CD4-positive, alpha-beta T cell treated with Interleukin-15 for 4 hours (primary cell): ENCODE results near the gene PRPF19.
A peak's percentile ranks its signal among the peaks of the same experiment; 100 is the strongest.

ENCODE experiments used
- DNase-seq: peaks from one replicate; pipeline ENCODE4 v3.0.0-alpha.2; 2020; ENCODE audit warnings: low spot score

PRPF19 gene

DNA sequence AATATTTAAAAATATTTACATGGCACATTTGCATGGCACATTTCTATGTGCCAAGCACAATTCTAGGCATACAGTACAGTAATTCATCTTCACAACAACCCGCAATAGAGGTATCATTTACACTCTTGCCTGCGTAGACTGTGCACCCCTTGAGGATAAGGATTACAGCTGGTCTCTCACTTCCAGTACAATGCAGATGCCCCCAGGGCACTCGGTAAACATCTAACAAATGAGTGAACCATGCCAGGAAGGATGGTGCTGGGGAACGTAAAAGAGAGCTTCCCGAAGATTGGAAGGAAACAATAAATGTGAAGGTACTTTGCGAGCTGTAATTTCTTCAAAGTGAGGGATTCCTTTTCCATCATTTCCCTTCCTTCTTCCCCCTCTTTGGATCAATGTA is 1.3 kb downstream of the PRPF19 start:
- DNase-seq = no peak

DNA sequence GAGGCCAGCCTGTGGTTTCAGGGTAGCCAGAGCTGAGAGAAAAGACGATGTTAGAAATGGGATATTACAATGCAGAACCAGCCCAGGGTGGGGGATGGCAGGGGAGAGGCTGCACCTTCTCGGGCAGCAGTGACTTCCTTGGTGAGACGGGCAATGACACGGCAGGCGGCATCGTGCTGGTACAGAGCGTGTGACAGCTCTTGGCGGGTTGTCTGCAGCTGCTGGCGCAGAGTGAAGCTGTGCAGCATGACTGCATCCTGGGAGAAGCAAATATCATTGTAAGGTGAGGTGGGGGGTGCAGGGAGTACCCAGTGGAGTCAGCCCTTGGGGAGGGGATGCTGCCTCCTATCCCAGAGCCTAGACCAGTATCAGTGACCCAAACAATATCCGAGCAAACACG is 3.8 kb downstream of the PRPF19 start:
- no peak for DNase-seq

DNA sequence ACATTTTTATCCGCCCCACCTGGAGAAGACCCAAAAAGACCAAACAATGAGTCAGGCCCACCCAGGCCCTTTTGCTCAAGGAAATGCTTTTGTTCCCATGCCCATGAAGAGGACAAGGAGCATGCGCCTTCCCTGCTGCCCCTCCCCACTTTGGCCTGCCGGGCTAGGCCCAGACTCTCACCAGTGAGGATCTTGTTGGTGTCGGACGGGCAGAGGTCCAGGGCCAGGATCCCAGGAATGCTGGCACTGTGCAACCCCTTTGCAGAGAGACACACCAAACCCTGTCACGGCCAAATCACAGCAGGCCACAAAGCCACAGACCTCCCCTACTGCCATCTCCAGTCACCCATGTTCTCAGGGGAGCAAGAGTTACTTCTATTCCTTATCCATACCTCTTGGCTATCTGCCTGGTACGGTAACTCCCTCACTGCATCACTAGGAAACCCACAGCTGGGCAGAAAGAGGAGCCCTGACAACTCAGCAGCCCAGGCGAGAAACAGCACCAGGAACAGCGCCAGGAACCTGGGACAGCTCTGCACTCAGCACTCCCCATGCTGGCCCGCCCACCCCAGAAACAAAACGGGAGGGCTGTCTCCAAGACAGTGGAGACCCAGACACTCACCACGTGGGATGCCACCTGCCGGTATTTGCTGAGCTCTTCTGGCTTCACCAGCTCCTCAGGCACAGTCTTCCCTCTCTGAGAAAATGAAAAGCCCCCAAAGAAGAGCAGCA is 5.5 kb downstream of the PRPF19 start:
- no peak for DNase-seq

DNA sequence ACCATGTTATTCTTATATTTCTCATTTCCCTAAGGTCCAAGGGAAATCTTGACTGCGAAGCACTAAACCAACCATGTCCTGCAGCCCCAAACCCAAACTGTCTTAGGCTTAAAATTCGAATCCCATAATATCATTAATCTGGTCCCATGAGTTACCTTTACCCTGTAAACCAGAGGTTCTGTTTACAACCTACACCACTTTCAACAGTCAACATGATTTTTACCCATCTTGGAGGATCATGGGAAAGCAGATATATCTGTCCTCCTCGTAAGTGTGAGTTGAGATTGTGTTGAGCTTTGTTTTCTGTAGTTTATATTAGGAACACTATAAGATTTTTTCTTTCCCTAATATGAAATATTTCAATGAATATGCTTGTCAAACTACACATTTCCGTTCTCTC is 6.4 kb downstream of the PRPF19 start:
- no peak for DNase-seq

DNA sequence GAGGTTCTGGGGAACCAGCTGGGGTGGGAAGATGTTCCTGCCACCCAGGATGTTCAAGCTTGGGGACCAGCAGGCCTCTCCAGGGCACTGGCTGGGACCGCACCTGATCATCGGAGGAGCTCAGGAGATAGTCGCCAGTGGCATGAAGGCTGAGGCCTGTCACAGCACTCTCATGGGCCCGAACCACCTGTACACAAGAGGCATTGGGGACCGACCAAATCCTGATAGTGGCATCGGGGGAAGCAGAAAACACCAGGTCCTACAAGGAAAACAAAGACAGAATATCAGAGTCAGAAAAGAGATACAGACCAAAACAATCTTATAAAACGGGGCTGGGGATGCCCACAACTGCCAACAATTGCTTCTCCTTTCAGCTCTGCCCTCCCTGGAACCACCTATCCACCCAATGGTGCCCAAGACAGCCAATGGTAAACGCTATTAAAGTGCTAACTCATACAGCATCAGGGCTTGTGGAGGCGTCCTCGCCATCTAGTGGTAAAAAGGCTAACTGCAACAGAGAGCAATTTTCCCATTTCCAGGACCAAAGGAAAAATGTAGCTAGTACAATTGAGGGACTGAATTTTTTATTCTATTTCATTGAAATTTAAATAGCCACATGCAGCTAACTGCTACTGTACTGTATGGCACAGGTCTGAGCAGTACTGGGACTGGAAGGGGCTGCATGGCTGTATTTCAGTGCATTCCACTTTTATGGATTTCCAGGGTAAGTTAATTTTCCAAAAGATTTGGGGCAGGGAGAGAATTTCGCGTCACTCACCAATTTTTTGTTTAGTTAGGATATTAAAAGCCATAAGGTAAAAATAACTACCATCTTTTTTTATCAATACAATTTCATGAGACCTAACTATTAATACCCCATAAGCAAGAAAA is 7.1 kb downstream of the PRPF19 start:
- peak; percentile 56 for DNase-seq

DNA sequence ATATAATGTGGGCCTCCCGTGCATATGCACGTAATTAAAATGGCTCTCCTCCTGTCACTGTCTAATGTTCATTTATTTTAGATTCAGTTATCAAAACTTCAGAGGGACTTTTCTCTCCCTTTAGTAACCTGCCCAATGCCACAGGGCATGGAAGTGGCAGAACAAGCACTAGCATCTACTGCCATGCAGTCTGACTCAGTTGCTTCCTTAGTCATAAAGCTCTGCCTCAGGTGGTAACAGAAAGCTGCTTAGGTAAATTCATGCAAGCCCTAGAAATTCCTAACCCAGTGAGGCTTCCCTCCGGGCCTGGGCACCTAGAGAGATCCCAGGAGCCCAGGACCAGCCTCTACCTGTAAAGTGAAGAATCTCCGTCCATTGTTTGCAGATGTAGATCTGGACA is 8.9 kb downstream of the PRPF19 start:
- DNase-seq = no peak

DNA sequence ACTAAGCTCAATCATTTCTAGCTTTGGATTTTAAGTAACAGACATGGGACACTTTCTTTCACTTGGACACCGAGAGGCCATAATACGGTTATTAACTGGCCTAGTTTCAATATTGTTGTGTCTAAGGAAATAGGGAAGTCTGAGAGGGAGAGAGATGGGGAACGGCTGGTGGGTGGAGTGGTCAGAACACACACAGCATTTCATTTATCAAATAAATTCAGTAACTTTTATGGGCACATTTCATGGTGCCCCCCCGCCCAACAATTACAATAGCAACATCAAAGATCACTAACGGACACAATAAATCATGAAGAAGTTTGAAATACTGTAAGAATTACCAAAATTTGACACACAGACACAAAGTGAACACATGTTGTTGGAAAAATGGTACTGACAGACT is 10.7 kb downstream of the PRPF19 start:
- DNase-seq = no peak

DNA sequence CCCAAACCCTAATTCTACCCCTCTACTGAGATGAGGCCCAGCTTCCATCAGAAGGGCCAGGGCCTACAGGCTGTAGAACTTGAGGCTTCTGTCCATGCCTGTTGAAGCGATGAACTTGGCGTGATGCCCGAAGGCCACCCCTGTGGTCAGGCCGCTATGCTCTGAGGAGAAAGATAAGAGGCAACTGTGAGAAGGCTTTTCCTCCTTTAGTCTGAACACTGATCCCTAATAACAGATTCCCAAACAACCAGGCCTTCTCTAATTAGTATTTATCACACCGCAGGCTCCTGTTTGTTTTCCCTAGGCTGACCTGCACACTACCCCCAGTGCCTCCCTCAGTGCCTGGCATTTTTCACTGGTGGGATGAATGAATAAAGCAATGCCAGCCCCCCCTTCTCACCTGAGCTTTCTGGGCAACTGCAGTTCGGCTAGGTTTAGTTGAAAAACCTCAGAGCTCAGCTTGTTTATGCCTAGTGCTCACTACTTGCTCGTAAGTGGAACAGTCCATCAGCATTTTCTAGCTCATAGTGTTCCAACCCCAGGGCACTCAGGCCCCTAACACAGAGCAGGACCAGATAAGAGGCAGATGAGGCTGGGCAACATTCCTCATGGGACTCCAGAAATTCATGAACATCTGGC is 15.2 kb downstream of the PRPF19 start:
- DNase-seq = no peak

DNA sequence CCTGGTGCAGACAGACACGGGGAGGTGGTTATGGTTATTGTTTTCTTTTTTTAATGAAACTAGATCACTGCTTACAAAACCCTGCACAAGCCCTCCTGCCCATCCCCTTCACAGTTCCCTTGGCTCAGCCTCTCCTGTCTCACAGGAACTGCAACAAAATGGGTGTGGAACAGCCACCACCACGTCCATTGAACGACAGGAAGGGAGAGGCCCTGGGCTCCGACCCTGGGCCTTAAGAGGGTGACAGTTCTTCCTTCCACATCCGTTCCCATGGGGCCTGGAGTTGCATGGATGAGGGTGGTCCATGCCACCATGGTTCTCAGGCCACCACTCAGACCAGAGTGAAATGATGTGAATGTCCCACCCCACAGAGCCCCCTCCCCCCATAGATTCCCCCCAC is 15.7 kb downstream of the PRPF19 start:
- DNase-seq = no peak

DNA sequence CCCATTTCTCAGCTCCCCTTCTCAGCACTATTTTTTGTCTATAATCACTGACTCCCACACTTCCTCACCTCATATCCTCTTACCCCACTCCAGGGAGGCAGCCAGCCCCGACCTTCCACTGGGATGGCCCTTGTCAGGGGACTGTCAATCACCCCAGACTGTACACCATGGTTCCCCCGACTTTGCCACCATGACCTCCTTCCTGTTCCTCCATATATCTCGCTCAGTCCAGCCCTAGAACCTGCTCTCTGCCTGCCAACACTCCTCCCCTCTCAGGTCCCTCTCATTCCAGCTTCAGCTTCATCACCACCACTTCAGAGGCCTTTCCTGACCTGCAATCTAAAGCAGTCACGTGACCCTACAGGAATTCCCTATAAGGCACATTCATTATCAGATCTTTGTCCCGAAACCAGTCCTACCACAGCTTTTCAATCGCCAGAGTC is 16.5 kb downstream of the PRPF19 start:
- DNase-seq = no peak

DNA sequence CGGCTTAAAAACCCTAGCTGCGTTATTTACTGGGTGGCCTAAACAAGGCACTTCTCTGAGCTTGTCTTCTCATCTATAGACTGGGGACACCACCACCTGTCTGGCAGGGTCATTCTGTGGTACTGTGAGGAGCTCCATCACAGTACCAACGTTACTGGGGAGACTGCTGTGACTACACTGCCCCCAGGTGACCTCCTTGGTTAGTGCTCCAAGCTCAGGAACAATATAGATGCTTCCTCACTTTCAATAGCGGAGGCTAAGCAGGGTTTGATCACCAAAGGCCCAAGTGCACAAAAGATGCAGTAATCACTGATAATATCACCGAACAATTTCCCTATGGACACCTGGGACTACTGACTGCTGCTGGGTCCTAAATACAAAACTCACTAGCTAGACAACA is 18.8 kb downstream of the PRPF19 start:
- peak; percentile 38 for DNase-seq

DNA sequence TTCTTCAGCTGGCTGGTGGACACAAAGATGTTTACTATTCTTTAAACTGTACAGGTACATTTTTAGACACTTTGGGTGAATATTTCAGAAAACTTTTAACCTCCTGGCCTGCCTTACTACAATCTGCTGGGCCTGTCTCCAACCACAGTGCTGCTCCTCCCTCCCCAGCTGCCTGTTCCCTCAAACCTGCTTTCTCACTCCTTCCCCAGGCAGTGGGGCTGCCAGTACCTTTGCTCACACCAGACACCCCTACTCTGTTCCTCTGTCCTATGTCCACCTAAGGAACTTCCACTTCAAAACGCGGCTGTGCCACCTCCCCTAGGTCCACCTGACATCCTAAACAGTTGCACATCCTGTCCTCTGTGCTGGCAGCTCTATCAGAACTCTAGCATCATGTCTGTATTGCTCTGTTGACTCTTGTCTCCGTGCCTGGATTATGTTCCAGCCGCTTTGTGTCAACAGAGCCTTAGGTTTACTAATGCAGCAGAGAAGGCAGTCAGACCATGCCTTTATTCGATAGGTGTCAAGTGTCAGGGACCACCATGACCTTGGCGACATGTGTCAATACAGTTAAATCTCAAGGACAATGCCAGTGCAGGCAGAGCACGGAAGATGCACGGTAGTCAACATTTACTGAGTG is 25.6 kb downstream of the PRPF19 start:
- DNase-seq = no peak

DNA sequence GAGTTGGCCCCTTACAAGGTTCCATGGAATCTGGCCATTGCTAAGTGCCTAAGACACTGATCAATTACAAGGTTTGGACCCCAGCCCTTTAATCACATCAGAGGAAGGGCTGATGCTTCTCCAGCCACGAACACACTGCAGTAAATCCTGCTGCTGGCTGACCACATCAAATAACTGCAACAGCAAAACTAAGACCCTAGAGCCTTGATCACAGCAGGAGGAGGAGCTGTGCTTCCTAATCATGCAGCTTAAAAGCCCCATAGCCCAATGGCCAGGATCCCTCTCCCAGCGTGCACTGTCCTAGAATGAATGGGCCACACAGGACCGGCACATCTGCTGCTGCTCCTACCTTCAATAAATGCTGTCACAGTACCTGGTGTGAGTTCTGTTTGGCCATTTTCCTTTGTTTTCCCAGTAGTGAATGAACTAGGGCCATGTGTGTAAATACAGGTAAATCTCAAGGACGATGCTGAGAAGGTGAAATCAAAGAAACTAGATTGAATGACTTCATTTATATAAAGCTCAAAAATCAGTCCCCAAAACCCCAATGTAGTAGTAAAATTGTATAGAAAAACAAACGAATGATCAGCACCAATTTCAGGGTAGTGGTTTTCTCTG is 26.3 kb downstream of the PRPF19 start:
- DNase-seq = no peak

DNA sequence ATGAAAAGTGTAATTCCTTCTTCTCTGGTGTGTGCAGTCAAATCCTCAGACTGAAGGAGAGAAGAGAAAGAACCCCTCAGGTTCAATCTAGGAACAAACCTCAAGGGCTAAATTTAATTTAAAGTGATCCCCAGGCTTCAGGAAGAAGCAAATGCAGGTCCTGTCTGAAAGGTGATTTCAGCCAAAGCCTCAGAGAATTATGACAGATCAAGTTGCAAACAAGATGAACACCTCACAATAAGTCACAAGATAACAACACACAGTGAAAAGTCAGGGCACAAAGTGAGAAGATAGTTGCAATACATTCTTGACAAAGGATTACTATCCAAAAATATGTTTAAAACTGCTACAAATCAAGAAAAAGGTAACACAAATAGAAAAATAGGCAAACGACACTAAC is 27.3 kb downstream of the PRPF19 start:
- DNase-seq = no peak

DNA sequence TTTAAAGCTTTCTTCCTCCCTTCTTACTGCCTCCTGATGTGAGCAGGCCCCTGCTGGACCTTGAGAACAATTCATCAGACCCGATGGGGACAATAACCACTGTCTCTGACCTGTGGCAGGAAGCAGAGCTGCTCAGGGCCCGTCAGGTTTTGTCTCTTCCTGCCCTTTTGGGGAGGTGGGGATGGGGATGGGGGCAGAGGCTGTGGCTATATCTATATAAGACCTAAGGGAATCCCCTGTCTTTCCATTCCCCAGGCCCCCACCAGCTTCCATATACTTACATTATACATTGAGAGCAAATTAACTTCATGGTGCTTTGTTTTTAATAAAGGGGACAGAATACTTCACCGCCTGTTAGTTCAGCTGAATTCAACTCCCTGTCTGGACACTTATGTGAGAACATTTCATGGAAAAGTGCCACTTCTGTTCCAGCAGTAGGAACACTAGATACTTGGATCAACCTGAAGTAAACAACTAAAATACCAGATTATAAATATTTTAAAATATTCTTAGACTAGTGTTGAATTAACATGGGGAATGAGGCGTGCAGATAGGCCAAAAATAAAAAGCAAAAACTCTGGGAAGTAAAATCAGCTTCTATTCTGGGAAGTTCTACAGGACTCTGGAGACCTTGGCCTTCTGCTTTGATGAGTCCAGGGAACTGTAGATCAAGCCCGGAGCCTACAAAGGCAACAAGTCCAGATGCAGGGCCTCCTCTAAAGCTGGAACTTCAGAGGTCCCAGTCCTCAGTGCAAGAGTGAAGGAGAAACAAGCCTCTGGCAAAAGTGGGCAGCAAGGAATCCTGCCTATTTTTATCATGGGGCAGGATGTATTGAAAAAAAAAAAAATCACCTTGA is 27.9 kb downstream of the PRPF19 start:
- DNase-seq = no peak

DNA sequence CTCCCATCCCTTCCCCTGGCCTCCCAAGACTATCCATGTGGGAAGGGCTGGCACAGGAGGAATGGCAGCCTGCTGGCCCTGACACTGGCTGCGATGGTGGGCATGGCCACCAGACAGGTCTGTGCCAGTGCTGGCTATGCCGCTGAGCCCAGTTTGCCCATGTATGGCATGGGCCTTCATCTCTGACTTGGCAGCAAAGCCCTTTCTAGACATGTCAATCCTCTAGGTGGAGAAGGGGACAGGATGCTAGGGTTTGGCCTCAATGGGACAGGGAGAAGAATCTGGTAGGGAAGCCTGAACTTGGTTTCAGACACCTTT is 30.3 kb downstream of the PRPF19 start:
- DNase-seq = no peak

DNA sequence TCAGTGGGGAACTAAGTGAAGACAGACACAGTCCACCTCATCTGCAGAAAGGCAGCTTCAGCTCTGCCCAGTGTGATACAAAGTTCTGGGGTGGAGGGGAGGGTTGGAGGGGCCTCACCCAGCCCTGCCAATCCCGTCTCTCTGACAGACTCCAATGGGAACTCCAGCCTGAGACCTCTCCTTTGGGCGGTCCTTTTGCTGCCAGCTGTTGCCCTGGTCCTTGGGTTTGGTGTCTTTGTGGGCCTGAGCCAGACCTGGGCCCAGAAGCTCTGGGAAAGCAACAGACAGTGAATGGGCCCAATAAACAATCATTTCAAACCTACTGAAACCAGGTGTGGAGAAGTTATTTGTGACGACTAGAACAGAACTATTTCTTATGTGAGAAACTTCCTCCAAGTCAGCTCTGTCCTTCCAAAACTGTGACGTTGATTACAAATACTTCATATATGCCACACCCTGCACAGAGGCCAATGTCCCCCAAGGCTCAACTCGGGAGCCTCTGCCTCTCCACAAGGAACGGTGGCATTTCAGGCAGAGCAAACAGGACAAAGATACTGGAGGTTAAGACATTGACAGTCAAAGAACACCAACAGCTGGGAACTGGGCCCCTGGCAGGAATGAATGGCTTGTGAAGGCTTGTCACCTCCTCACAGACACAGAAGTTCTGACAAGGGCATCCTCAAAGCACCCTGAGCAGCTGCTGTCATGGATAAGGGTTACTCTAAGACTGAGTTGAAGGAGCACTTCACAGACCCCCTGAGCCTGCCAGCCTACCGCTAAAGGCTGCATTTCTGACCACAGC is 30.8 kb downstream of the PRPF19 start:
- DNase-seq = no peak

DNA sequence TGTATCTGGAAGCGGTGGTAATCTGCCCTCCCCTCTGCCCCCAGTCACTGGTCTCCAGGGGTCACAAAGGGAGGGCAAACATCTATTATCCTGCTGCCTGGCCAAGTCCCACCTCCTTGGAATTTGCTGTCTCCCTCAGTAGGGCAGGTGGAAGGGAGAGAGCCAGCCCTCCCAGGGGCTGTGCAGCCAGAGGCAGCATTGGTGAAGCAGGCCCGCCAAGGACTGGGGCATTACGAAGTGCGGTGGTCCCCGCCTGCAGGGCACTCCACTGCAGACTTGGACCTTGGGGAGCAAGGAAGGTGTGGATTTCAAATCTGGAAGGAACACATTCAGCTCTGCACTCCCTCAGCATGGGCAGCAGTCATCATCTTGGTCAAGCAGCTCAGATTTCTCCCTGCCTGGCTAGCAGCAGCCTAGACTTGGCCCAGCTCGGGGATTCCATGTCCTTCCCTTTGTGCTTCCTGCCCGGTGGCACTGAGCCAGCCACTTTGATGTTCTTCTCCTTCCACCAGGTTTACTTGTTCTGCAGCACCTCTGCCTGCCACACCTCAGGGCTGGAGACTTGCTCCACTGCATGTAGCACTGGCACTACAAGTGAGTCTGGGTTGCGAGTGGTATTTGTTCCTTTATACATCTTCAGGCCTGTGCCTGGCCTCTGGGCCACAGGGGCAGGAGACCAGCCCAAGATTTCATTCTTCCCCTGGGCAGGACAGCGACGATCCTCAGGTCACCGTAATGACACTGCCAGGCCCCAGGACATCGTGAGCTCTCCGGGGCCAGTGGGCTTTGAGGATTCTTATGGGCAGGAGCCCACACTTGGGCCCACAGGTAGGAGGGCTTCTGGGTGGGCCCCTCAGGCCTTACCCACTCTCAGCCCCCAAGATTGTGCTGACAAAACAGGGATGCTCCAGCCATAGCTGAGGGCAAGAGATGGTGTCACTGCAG is 31.7 kb downstream of the PRPF19 start:
- DNase-seq = no peak

DNA sequence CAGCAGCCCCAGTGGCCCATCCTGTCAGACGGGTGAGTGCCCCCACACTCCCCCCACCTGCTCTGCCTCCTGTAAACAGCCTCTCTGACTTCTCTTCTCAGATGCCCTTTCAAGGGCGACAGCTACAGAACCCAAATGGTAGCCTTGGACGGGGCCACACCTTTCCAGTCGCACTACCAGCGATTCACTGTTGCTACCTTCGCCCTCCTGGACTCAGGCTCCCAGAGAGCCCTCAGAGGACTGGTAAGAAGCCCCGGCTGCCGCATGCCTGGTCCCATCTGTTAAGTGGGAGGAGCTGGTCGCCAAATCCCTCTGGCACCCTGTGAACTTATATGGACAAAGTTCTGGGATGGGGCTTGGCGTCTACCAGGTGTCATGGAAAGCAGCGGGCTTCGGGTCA is 32.9 kb downstream of the PRPF19 start:
- no peak for DNase-seq
